ENCODE results near the gene COPZ1.

DNA sequence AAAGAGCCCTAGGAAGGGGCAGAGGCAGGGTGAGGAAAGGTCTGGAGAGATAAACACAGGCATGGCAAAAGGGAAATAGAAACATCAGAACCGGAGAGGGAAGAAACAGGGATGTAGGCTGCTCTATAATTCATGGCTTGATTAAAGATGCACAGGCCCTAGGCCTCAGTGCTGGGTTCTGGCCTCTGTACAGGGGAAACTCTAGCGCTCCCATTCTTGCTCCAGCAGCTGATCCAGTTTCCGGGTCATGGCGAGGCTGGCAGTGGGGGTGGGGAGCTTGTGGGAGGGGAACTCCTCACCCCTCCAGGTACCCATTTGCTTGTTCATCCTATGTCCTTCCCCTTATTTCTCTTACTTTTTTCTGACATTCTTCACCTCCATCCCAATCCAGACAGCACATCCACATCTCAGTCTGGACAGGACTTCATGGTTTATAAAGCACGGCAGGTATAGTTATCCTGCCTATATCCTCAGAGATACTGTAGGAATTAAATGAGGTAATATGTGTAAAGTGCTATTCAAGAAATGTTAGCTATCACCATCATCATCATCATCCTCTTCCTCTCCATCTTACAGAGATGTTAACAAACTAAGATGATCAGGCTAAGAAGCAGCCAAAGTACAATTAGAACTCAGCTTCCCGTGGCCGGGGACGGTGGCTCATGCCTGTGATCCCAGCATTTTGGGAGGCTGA, 47.3 kb downstream of the COPZ1 start:
- TF ChIP-seq, protein P1, sequence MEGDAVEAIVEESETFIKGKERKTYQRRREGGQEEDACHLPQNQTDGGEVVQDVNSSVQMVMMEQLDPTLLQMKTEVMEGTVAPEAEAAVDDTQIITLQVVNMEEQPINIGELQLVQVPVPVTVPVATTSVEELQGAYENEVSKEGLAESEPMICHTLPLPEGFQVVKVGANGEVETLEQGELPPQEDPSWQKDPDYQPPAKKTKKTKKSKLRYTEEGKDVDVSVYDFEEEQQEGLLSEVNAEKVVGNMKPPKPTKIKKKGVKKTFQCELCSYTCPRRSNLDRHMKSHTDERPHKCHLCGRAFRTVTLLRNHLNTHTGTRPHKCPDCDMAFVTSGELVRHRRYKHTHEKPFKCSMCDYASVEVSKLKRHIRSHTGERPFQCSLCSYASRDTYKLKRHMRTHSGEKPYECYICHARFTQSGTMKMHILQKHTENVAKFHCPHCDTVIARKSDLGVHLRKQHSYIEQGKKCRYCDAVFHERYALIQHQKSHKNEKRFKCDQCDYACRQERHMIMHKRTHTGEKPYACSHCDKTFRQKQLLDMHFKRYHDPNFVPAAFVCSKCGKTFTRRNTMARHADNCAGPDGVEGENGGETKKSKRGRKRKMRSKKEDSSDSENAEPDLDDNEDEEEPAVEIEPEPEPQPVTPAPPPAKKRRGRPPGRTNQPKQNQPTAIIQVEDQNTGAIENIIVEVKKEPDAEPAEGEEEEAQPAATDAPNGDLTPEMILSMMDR (conservative IDR thresholded peaks at IDR 0.05 in 1 of 2, IDR thresholded peaks at IDR 0.05 in 1 of 2; ENCODE audit: low read depth in 1 of 2, low read length in 2 of 2), result no peak
- TF ChIP-seq EZH2 (IDR thresholded peaks at IDR 0.05; ENCODE audit: low read length, missing control alignments), result no peak
